ENCODE results near the gene SKAP2. TPM values are rescaled to one million over a fixed set of nuclear protein-coding genes. Genes with fewer than 3 reads are reported as not detected.

The SKAP2 gene
- total and polyA plus RNA-seq, 10 of the 15 experiments (the other 5 are each of a cell fraction or from before 2014, with no cell fraction given): 10.9 to 40.6 (median 23.5) TPM

GRCh38 chr7:26891400-26892350 lies 27.3 kb upstream of the SKAP2 start (continued):
- TF ChIP-seq CBFB (IDR thresholded peaks at IDR 0.05; ENCODE audit: low read depth) (peak; percentile 47; the same call in 1 of the 2 replicates), NRF1 (conservative IDR thresholded peaks at IDR 0.05; ENCODE audit: low read depth, low read length) (no peak), NFYB (IDR thresholded peaks at IDR 0.05; ENCODE audit: insufficient read depth, low read depth, low read length) (no peak), EGR1 (IDR thresholded peaks at IDR 0.05; ENCODE audit: borderline replicate concordance in 1 of 2, low read depth in 2 of 2, low read length in 2 of 2) (no peak), SIX5 (IDR thresholded peaks at IDR 0.05; ENCODE audit: low read depth, low read length, severe bottlenecking) (no peak), ZNF217 (IDR thresholded peaks at IDR 0.05) (no peak), POLR2A (IDR thresholded peaks at IDR 0.05; ENCODE audit: low read depth, low read length) (no peak), PBX3 (IDR thresholded peaks at IDR 0.05; ENCODE audit: insufficient replicate concordance, low read depth, low read length) (no peak), HCFC1 (IDR thresholded peaks at IDR 0.05; ENCODE audit: low read length) (no peak), MXI1 (IDR thresholded peaks at IDR 0.05; ENCODE audit: low read depth, low read length) (no peak), ZNF384 (IDR thresholded peaks at IDR 0.05; ENCODE audit: borderline replicate concordance, low read depth, low read length) (no peak), PAX5 (IDR thresholded peaks at IDR 0.05; ENCODE audit: borderline replicate concordance, low read depth, low read length) (no peak), POU2F2 (IDR thresholded peaks at IDR 0.05; ENCODE audit: borderline replicate concordance, low read depth, low read length) (no peak), IRF3 (IDR thresholded peaks at IDR 0.05) (no peak)

Data from GM12878 (cell line).